IPS-15b (cell line): ENCODE measurements around the gene ARFGAP1.

Experiments used
- H3K27me3 ChIP-seq: one replicate; pipeline ENCODE4 v1.6.1; 2013; ENCODE audit warnings: low read length; ENCODE audit not compliant: control insufficient read depth, insufficient read depth
- H3K36me3 ChIP-seq: one replicate; pipeline ENCODE4 v1.6.1; 2013; ENCODE audit warnings: low read length; ENCODE audit not compliant: control insufficient read depth, insufficient read depth
- H3K4me1 ChIP-seq: one replicate; pipeline ENCODE4 v1.6.1; 2013; ENCODE audit warnings: mild to moderate bottlenecking, low read length; ENCODE audit not compliant: control insufficient read depth, insufficient read depth
- H3K4me3 ChIP-seq: one replicate; pipeline ENCODE4 v1.5.1; 2013; ENCODE audit warnings: low read depth, low read length
- H3K9ac ChIP-seq: one replicate; pipeline ENCODE4 v1.6.1; 2013; ENCODE audit warnings: low read depth, mild to moderate bottlenecking, low read length
- H3K9me3 ChIP-seq: one replicate; pipeline ENCODE4 v1.6.1; 2013; ENCODE audit warnings: mild to moderate bottlenecking, low read length; ENCODE audit not compliant: control insufficient read depth, insufficient read depth

ARFGAP1 gene

DNA sequence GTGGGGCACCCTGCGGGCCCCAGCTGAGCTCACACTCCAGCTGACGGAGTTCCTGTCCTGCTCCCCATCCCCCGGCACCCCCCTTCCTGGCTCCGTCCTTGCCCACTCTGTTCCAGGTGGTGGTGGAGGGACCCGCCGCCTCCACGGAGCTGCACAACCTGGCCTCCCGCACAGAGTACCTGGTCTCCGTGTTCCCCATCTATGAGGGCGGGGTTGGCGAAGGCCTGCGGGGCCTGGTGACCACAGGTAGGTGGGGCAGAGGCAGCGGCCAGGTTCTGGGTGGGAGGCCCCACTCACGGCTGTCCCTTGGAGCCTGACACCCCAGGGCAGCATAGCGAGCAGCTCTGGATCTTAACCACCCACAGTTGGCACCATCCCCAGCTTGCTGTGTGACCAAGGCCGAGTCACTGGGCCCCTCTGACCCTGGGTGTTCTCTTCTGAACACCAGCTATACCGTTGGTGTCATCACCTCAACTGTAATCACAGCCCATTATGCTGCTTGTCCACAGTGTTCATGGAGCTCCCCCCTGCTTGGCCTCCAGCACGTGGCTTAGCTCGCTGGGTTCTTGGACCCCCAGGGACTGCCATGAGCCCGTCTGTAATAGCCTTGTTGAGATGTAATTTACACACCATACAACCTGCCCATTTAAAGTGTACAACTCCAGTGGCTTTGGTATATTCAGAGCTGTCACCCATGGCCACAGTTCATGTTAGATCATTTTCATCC, 37.8 kb downstream of the ARFGAP1 start:
- Histone ChIP-seq H3K9me3 (no peaks in the 10 kb centered on the region), H3K9ac (no peak overlapping the region), H3K36me3 (no peaks in the 10 kb centered on the region), H3K27me3 (no peaks in the 10 kb centered on the region), H3K4me1 (no peaks in the 10 kb centered on the region), H3K4me3 (no peak overlapping the region)

DNA sequence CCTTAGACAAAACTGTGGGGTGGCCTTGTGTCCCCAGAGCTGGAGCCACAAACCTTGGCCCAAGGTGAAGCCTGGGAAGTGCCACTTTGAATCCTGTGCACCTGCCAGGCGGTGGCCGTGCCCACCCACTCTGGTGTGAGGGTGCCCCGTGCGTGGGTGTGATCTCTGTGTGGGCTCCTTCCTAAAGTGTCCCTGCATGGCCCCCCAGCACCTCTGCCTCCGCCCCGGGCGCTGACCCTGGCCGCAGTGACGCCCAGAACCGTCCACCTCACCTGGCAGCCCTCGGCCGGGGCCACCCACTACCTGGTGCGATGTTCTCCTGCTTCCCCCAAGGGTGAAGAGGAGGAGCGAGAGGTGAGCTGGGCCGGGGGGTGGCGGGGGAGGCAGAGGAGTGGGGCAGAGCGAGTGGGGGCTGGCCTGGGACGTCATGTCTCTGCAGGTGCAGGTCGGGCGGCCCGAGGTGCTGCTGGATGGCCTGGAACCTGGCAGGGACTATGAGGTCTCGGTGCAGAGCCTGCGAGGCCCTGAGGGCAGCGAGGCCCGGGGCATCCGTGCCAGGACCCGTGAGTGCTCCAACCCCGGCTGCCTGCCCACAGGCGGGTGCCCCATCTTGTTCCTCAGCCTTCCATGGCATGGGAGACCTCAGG, 38.7 kb downstream of the ARFGAP1 start:
- no peak overlapping the region for H3K9ac ChIP-seq
- no peaks in the 10 kb centered on the region for H3K9me3 ChIP-seq
- H3K27me3 ChIP-seq: no peaks in the 10 kb centered on the region
- H3K4me1 ChIP-seq: no peaks in the 10 kb centered on the region
- no peaks in the 10 kb centered on the region for H3K36me3 ChIP-seq
- H3K4me3 ChIP-seq: no peak overlapping the region

DNA sequence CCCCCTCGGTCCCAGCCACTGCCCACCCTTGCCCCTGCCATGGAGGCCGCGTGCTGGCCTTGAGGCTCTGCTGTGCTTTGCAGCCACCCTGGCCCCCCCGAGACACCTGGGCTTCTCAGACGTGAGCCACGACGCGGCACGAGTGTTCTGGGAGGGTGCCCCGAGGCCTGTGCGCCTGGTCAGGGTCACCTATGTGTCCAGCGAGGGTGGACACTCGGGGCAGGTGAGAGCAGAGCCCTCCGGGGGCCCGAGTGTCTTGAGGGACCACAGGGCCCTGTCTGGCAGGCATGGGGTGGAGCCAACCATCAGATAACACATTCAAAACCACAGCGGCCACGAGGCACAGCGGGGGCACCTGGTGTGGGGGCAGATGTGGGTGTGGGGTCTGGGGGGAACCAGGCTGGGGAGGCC, 39.2 kb downstream of the ARFGAP1 start:
- Histone ChIP-seq H3K9ac (no peak overlapping the region), H3K4me3 (no peak overlapping the region), H3K4me1 (no peaks in the 10 kb centered on the region), H3K36me3 (no peaks in the 10 kb centered on the region), H3K9me3 (no peaks in the 10 kb centered on the region), H3K27me3 (no peaks in the 10 kb centered on the region)

DNA sequence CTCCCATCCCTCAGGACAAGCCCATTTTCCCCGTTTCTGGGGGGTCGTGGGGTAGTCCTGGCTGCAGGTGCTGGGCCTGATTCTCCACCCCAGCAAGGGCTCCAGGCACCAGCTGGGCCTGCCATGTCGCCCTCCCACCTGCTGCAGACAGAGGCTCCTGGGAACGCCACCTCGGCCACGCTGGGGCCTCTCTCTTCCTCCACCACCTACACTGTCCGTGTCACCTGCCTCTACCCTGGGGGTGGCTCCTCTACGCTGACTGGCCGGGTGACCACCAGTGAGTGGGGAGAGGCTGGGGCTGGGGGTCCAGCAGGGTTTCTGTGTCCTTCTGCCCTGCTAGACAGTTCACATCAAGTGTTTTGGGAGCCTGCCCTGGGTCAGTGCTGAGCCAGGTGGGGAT, 39.7 kb downstream of the ARFGAP1 start:
- H3K27me3 ChIP-seq: no peaks in the 10 kb centered on the region
- H3K9ac ChIP-seq: no peak overlapping the region
- no peaks in the 10 kb centered on the region for H3K36me3 ChIP-seq
- no peaks in the 10 kb centered on the region for H3K9me3 ChIP-seq
- H3K4me3 ChIP-seq: no peak overlapping the region
- no peaks in the 10 kb centered on the region for H3K4me1 ChIP-seq

DNA sequence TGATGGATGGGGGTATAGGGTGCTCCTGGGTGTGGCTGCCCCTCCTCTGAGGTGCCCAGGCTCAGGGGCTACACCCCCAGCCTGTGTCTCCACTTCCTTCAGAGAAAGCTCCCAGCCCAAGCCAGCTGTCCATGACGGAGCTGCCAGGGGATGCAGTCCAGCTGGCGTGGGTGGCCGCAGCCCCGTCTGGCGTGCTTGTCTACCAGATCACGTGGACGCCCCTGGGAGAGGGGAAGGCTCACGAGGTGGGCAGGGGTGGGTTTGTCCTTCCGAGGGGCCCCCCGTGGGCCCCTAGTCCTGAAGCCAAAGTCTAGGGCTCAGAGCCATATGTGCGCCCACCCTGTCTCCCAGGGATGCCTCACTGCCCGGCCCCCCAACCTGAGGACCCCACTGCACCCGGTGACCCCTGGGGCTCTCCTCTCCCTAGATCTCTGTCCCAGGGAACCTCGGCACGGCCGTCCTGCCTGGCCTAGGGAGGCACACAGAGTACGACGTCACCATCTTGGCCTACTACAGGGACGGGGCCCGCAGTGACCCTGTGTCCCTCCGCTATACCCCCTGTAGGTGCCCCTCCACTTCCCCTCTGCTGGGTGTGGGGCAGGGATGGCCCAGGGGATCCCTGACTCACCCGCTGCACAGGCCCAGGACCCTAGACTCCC, 40.2 kb downstream of the ARFGAP1 start:
- Histone ChIP-seq H3K27me3 (no peaks in the 10 kb centered on the region), H3K4me1 (no peaks in the 10 kb centered on the region), H3K4me3 (no peak overlapping the region), H3K9me3 (no peaks in the 10 kb centered on the region), H3K9ac (no peak overlapping the region), H3K36me3 (no peaks in the 10 kb centered on the region)

DNA sequence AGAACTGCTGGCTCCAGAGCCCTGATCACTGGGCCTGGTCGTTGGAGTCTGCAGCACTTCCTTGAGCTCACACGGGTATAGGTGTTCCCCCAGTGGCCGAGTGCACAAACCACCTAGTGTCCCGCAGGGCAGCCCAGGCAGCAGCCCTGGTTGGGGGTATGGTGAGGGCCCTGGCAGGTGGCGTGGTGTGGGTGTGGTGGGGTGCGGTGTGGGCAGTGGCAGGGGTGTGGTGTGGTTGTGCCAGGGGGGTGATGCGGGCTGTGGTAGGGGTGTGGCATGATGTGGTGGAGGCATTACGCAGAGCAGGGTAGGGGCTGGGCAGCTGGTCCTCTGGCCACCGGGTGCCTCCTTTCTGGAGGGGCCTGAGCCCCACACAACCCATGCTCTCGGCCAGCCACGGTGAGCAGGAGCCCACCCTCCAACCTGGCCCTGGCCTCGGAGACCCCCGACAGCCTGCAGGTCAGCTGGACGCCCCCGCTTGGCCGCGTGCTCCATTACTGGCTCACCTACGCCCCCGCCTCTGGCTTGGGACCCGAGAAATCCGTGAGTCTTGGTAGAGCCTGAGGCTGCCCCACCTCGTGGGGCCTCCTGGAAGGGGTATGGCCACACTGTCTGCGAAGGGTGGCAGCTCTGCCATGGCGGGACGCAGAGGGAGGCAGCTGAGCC, 40.9 kb downstream of the ARFGAP1 start:
- H3K9me3 ChIP-seq: no peaks in the 10 kb centered on the region
- H3K4me3 ChIP-seq: no peak overlapping the region
- H3K4me1 ChIP-seq: no peaks in the 10 kb centered on the region
- no peaks in the 10 kb centered on the region for H3K27me3 ChIP-seq
- H3K9ac ChIP-seq: no peak overlapping the region
- H3K36me3 ChIP-seq: no peaks in the 10 kb centered on the region

DNA sequence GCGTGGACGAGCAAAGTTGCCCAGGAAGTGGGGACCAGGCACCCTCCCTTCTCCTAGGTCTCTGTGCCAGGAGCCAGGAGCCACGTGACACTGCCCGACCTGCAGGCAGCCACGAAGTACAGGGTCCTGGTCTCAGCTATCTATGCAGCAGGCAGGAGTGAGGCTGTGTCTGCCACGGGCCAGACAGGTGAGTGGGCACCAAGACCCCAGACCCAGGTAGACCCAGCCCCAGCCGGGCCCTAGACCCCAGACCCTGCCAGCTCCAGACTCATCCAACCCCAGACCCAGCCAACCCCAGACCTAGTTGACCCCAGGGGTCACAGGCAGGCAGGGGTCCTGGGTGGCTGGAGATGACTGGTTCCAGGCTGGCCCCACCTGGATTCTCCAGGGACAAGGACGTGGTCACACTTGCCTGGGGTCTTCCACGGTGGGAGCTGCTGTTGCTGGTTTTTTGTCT, 41.4 kb downstream of the ARFGAP1 start:
- Histone ChIP-seq H3K9me3 (no peaks in the 10 kb centered on the region), H3K9ac (no peak overlapping the region), H3K27me3 (no peaks in the 10 kb centered on the region), H3K4me1 (no peaks in the 10 kb centered on the region), H3K4me3 (no peak overlapping the region), H3K36me3 (no peaks in the 10 kb centered on the region)

DNA sequence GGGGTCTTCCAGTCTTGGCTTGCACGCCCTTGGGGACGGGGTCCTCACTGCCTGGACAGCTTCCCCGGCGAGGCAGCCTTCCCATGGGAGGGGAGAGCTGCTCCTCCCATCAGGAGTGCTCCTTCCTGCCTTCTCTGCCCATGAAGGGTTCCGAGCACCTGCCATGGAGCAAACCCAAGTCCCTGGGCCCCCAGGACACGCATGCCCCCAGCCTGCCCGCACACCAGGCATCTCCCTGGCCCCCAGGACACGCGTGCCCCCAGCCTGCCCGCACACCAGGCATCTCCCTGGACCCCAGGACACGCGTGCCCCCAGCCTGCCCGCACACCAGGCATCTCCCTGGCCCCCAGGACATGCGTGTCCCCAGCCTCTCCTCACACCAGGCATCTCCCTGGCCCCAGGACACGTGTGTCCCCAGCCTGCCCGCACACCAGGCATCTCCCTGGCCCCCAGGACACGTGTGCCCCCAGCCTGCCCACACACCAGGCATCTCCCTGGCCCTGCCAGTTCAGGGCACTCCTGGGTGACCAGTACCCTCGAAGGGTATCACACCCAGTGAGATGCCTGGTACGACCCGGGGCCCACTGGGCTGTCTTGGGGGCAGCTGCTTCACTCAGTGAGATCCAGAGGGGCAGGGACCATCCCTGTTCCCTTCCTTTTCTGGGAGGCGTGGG, 42.1 kb downstream of the ARFGAP1 start:
- Histone ChIP-seq H3K9me3 (no peaks in the 10 kb centered on the region), H3K36me3 (no peaks in the 10 kb centered on the region), H3K4me3 (no peak overlapping the region), H3K27me3 (no peaks in the 10 kb centered on the region), H3K9ac (no peak overlapping the region), H3K4me1 (no peaks in the 10 kb centered on the region)

DNA sequence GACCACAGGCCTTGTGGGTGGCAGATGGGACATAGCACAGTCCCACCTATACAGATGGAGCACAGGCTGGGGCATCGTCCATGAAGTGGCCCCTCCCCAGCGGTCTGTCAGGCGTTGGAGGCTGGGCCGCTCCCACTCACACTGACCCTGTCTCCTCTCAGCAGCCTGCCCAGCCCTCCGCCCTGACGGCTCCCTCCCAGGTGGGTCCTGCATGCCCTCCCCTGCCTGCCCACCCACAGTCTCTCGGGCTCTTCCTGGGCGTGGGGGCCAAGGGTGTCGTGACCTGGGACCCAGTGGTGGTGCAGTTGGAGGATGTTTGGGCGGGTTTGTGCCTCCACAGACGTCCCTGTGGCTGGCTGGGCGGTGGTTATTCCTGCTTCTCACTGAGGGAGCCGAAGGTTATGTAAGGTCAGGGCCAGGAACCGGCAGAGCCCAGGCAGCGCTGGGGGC, 42.7 kb downstream of the ARFGAP1 start:
- Histone ChIP-seq H3K36me3 (no peaks in the 10 kb centered on the region), H3K4me3 (no peak overlapping the region), H3K27me3 (no peaks in the 10 kb centered on the region), H3K9me3 (no peaks in the 10 kb centered on the region), H3K4me1 (no peaks in the 10 kb centered on the region), H3K9ac (no peak overlapping the region)

DNA sequence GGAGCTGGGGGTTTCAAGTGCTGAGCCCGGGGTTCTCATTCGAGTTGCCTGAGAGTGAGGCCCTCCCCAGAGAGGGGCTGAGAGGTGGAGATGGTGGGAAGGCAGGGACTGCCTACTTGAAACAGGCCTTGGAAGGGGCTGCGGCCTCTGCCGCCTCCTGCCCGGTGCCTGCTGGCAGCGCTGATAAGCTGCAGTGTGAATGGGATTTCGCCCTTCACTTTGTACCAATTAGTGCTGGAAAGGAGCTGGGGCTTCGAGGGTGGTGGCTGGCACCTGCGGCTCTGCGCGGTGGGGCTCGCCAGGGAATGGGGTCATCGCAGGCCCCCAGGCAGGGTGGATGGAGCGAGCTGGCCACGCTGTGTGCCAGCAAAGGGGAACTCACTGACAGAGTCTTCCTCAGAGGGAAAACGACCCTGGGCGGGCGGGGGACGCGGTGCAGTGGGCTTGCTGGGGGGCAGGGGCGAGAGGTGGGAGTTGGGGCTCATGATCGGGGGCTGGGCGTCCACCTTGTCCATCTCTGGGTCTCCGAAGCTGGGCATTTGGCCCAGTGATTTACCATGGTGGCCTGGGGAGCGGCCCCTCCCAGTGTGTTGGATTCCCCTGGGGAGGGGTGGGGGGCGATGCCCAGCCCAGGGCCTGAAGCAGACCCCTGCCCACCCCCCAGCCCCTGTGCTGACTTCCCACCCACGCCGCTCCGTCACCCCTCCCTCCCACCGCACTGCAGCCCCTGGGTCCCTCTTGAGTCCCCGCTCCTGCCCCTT, 43.3 kb downstream of the ARFGAP1 start:
- no peaks in the 10 kb centered on the region for H3K27me3 ChIP-seq
- no peaks in the 10 kb centered on the region for H3K4me1 ChIP-seq
- no peaks in the 10 kb centered on the region for H3K9me3 ChIP-seq
- H3K9ac ChIP-seq: no peak overlapping the region
- no peaks in the 10 kb centered on the region for H3K36me3 ChIP-seq
- H3K4me3 ChIP-seq: no peak overlapping the region

DNA sequence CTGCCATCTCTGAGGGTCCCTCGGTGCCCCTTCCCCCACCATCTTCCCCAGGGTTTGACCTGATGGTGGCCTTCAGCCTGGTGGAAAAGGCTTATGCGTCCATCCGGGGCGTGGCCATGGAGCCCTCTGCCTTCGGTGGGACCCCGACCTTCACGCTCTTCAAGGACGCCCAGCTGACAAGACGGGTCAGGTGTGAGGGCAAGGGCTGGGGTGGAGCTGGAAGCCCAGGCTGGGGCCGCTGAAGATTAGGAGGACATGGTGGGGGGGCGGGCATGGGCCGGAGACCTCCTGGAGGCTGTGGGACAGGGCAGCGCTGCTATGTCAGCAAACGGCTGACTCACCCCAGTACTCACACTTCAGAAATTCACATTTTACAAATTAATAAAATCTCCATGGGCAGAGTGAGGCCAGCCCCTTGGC, 43.9 kb downstream of the ARFGAP1 start:
- Histone ChIP-seq H3K9ac (no peak overlapping the region), H3K9me3 (no peaks in the 10 kb centered on the region), H3K4me1 (no peaks in the 10 kb centered on the region), H3K27me3 (no peaks in the 10 kb centered on the region), H3K4me3 (no peak overlapping the region), H3K36me3 (no peaks in the 10 kb centered on the region)
